CD4-positive, CD25-positive, alpha-beta regulatory T cell (primary cell): ENCODE data around the gene DGKG. TPM values are rescaled to one million over a fixed set of nuclear protein-coding genes. Genes with fewer than 3 reads are reported as not detected.

Experiments used
- ATAC-seq, 2 donors: fragments of 150-1000 bp; cut with Tn5 transposase; one replicate each; pipeline ENCODE4 v1.10.0; 2021; ENCODE audit warnings: low read depth in 2 of 2, moderate number of reproducible peaks in 2 of 2, moderate library complexity in 1 of 2
- DNase-seq, 3 donors: peaks; one replicate each; pipeline versions ENCODE4 v3.0.0 to v3.0.0-alpha.2; 2012 to 2022; ENCODE audit warnings: mixed read lengths in 1 of 3
- H3K27ac ChIP-seq: one replicate; pipeline ENCODE4 v1.7.0; 2013; ENCODE audit warnings: mild to moderate bottlenecking, low read length; ENCODE audit not compliant: insufficient read depth, poor library complexity, severe bottlenecking
- H3K27me3 ChIP-seq: one replicate; pipeline ENCODE4 v1.7.0; 2013; ENCODE audit warnings: low read length; ENCODE audit not compliant: control insufficient read depth, insufficient read depth
- H3K36me3 ChIP-seq: one replicate; pipeline ENCODE4 v1.7.0; 2013; ENCODE audit warnings: mild to moderate bottlenecking, low read length, moderate library complexity; ENCODE audit not compliant: control insufficient read depth, insufficient read depth
- H3K4me1 ChIP-seq: 2 replicates; pipeline ENCODE4 v1.7.0; 2013; ENCODE audit warnings: mild to moderate bottlenecking, low read length; ENCODE audit not compliant: insufficient read depth, control insufficient read depth, poor library complexity, severe bottlenecking
- H3K4me3 ChIP-seq: one replicate; pipeline ENCODE4 v1.7.0; 2013; ENCODE audit warnings: low read depth, mild to moderate bottlenecking, low read length, moderate library complexity
- H3K9me3 ChIP-seq, 2 experiments: 1 replicate in 1 of 2; 2 replicates in 1 of 2; pipeline ENCODE4 v1.7.0; 2013; ENCODE audit warnings: low read length in 2 of 2, mild to moderate bottlenecking in 1 of 2, moderate library complexity in 1 of 2; ENCODE audit not compliant: control insufficient read depth in 2 of 2
- H3K27ac Mint-ChIP-seq, 3 donors: one replicate each; pipeline ENCODE4 v1.8.0; 2020 to 2022; ENCODE audit warnings: mild to moderate bottlenecking in 3 of 3, mixed read lengths in 3 of 3, moderate library complexity in 2 of 3
- H3K27me3 Mint-ChIP-seq: one replicate; pipeline ENCODE4 v1.8.0; 2022; ENCODE audit warnings: mild to moderate bottlenecking, mixed read lengths
- H3K36me3 Mint-ChIP-seq: one replicate; pipeline ENCODE4 v1.8.0; 2020; ENCODE audit warnings: mixed read lengths
- H3K4me1 Mint-ChIP-seq, 4 donors: one replicate each; pipeline ENCODE4 v1.8.0; 2020 to 2022; ENCODE audit warnings: mixed read lengths in 4 of 4, mild to moderate bottlenecking in 1 of 4
- H3K4me3 Mint-ChIP-seq, 4 donors: one replicate each; pipeline ENCODE4 v1.8.0; 2020 to 2022; ENCODE audit warnings: mild to moderate bottlenecking in 4 of 4, mixed read lengths in 4 of 4, moderate library complexity in 3 of 4
- H3K9me3 Mint-ChIP-seq, 7 donors: one replicate each; pipeline ENCODE4 v1.8.0; 2020 to 2022; ENCODE audit warnings: mixed read lengths in 7 of 7, mild to moderate bottlenecking in 3 of 7, moderate library complexity in 2 of 7
- polyA plus RNA-seq, 4 donors: library from polyadenylated mRNA; unstranded; fragments of 300-500 nt; fragmentation: Illumina TruSeq; gene quantifications; one replicate each; pipeline ENCODE4 v1.2.3, GENCODE V29; 2021
- total RNA-seq: library from RNA; stranded (reverse); gene quantifications from one replicate; pipeline ENCODE4 v1.2.3, GENCODE V29; 2022

Gene DGKG
- total and polyA plus RNA-seq, 5 donors from 2014 or later, result 0.81 TPM; not detected in 4

DNA sequence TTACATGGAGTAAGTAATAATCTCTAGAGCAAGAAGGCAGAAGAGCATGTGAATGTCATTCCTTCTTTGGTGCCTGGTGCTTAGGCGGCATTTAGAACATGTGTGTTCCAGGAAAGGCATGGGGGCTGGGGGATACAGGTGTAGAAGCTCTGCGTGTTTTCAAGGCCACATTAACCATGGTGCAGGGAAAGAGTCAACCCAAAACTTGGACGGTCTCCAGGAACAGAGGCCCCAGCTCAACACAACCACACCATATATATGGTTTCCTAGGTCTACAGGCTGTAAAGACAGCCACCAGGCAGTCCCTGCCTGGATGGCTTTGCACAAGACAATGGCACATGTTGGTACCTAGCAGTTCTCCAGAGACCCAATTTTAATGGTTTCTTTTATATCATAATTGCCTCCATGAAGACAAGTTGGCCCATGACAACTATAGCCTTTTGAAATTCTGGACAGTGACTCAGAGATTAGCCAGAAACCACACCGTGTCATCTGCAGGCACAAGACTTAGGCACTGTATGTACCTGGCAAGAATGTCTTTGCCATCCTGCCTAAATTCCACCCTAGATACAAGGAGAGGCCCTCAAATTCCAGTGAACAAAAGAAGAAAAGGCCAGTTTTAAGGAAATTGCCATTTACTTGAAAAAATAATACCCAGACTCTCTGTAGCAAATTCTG is 25.0 kb upstream of the DGKG start:
- H3K4me3 ChIP-seq, result no peak overlapping the region
- H3K36me3 ChIP-seq, result no peaks in the 10 kb centered on the region
- H3K4me1 Mint-ChIP-seq, result no peaks in the 10 kb centered on the region
- no peaks in the 10 kb centered on the region for H3K27me3 ChIP-seq
- no peaks in the 10 kb centered on the region for H3K27me3 Mint-ChIP-seq
- no peak overlapping the region for H3K27ac ChIP-seq
- no peak overlapping the region for H3K4me3 Mint-ChIP-seq
- no peaks in the 10 kb centered on the region for H3K4me1 ChIP-seq
- no peak for ATAC-seq
- peaks cover 0 to 5% (median 2%) of the 10 kb centered on the region in 7 donors for H3K9me3 Mint-ChIP-seq
- no peak overlapping the region for H3K27ac Mint-ChIP-seq
- DNase-seq, result no peak
- H3K9me3 ChIP-seq, result no peaks in the 10 kb centered on the region
- no peaks in the 10 kb centered on the region for H3K36me3 Mint-ChIP-seq

GRCh38 chr3:186385856-186386602 is 24.0 kb upstream of the DGKG start:
- Histone ChIP-seq H3K4me1 (no peaks in the 10 kb centered on the region), H3K36me3 (no peaks in the 10 kb centered on the region), H3K27me3 (no peaks in the 10 kb centered on the region), H3K27ac (no peak overlapping the region), H3K9me3 (no peaks in the 10 kb centered on the region), H3K4me3 (no peak overlapping the region)
- peaks cover 0 to 4% (median 0%) of the 10 kb centered on the region in 7 donors for H3K9me3 Mint-ChIP-seq
- H3K27ac Mint-ChIP-seq, result no peak overlapping the region
- H3K4me1 Mint-ChIP-seq, result no peaks in the 10 kb centered on the region
- H3K4me3 Mint-ChIP-seq, result no peak overlapping the region
- H3K27me3 Mint-ChIP-seq, result no peaks in the 10 kb centered on the region
- ATAC-seq (no peak), DNase-seq (no peak)
- no peaks in the 10 kb centered on the region for H3K36me3 Mint-ChIP-seq

- Mint-ChIP-seq H3K9me3 (peaks cover 1 to 6% (median 3%) of the 10 kb centered on the region in 7 donors), H3K4me1 (no peaks in the 10 kb centered on the region), H3K36me3 (no peaks in the 10 kb centered on the region), H3K27ac (no peak overlapping the region), H3K4me3 (no peak overlapping the region), H3K27me3 (no peaks in the 10 kb centered on the region)
- Histone ChIP-seq H3K4me1 (no peaks in the 10 kb centered on the region), H3K4me3 (no peak overlapping the region), H3K27ac (no peak overlapping the region), H3K9me3 (no peaks in the 10 kb centered on the region), H3K36me3 (no peaks in the 10 kb centered on the region), H3K27me3 (no peaks in the 10 kb centered on the region)
- DNase-seq (no peak), ATAC-seq (no peak)
These were observed 21.3 kb upstream of the DGKG start for GRCh38 chr3:186383026-186383993.

DNA sequence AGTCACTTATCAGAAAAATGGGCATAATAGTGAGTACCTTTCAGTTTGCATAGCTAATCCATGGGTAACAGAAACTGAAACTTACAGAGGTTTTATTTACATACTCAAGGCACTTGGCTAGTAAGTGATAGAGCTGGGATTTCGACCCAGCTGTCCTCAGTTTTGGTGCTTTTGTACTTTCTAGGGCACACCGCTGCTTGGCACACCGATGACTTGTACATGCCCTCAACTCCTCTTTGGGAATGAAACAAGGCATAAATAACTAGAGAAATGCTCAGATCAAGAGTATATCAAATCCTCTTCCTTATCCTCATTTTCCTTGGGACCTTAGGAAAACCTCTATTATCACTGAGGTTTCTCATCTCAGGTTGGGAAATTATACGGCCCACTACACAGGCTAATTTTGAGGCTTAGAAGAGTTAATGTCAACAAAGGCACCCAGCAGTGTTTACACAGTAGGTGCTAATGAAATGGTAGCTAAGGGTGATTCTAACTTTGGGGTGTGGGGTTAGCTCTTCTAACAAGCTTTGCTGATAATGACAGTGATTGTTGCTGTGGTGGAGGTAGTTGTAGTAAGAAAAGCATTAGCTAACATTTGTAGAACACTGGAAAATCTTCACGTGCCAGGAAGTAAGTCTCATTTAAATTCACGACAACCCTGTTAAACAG is 20.3 kb upstream of the DGKG start:
- peak in 1 of 3 donors; percentile 8 for DNase-seq
- no peaks in the 10 kb centered on the region for H3K36me3 Mint-ChIP-seq
- ATAC-seq, result no peak

GRCh38 chr3:186381424-186382216 is 19.6 kb upstream of the DGKG start:
- DNase-seq (no peak), ATAC-seq (no peak)
- Histone ChIP-seq H3K4me3 (no peak overlapping the region), H3K27me3 (no peaks in the 10 kb centered on the region), H3K36me3 (no peaks in the 10 kb centered on the region), H3K27ac (no peak overlapping the region), H3K9me3 (no peaks in the 10 kb centered on the region), H3K4me1 (no peaks in the 10 kb centered on the region)
- H3K4me1 Mint-ChIP-seq, result no peaks in the 10 kb centered on the region
- peaks cover 8% of the 10 kb centered on the region for H3K27me3 Mint-ChIP-seq
- no peak overlapping the region for H3K4me3 Mint-ChIP-seq
- no peak overlapping the region for H3K27ac Mint-ChIP-seq
- H3K9me3 Mint-ChIP-seq, result peaks cover 0 to 8% (median 3%) of the 10 kb centered on the region in 7 donors
- H3K36me3 Mint-ChIP-seq, result no peaks in the 10 kb centered on the region

More for the DNA sequence above, 20.3 kb upstream of the DGKG start:
- Mint-ChIP-seq H3K4me3 (no peak overlapping the region), H3K4me1 (no peaks in the 10 kb centered on the region), H3K9me3 (peaks cover 0 to 8% (median 3%) of the 10 kb centered on the region in 7 donors), H3K27ac (no peak overlapping the region), H3K27me3 (peaks cover 3% of the 10 kb centered on the region)
- Histone ChIP-seq H3K27me3 (no peaks in the 10 kb centered on the region), H3K36me3 (no peaks in the 10 kb centered on the region), H3K27ac (no peak overlapping the region), H3K9me3 (no peaks in the 10 kb centered on the region), H3K4me1 (no peaks in the 10 kb centered on the region), H3K4me3 (no peak overlapping the region)

GRCh38 chr3:186380622-186381380 is 18.8 kb upstream of the DGKG start:
- no peak overlapping the region for H3K4me3 ChIP-seq
- Mint-ChIP-seq H3K36me3 (no peaks in the 10 kb centered on the region), H3K4me1 (no peaks in the 10 kb centered on the region), H3K4me3 (no peak overlapping the region), H3K27me3 (peaks cover 8% of the 10 kb centered on the region), H3K9me3 (peaks cover 0 to 8% (median 3%) of the 10 kb centered on the region in 7 donors), H3K27ac (no peak overlapping the region)
- H3K27me3 ChIP-seq, result peaks cover 2% of the 10 kb centered on the region
- H3K9me3 ChIP-seq, result no peaks in the 10 kb centered on the region
- ATAC-seq (no peak), DNase-seq (no peak)
- no peak overlapping the region for H3K27ac ChIP-seq
- H3K36me3 ChIP-seq, result no peaks in the 10 kb centered on the region
- no peaks in the 10 kb centered on the region for H3K4me1 ChIP-seq
